SK-N-SH (cell line): ENCODE measurements around the gene GUCY1A1.

Source experiments
- CTCF ChIP-seq: fragments of 200-600 bp; sonication (generic); IDR thresholded peaks from 2 replicates; pipeline ENCODE4 v1.6.1; 2017; ENCODE audit warnings: antibody characterized with exemption, mild to moderate bottlenecking, moderate library complexity
- POLR2AphosphoS5 ChIP-seq: IDR thresholded peaks from 2 replicates; pipeline ENCODE4 v1.6.1; 2012; ENCODE audit warnings: low read depth, low read length

DNA sequence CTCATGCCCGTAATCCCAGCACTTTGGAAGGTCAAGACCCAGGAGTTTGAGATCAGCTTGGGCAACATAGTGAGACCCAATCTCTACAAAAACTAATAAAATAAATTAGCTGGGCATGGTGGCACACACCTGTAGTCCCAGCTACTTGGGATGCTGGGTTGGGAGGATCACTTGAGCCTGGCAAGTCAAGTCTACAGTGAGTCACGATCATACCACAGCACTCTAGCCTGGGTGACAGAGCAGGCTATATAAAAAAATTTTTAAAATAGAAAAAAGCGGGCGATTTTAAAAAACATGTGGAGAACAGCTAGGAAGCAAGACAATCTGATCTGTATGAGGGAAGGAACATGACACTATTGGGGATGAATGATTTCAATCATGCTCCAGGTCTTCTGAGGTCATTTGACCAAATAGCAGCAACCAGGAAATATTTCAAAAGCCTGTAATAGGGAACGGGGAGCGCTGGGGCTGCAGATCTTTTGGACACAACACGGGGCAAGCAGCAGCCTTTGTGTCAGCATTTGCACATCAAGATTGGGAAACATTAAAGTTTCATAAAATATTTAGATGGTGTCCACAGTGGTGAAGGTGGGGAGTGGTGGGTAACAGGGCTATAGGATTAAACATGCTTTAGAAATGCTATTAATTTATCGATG lies 48.3 kb upstream of the GUCY1A1 start:
- TF ChIP-seq POLR2AphosphoS5 (no peak), CTCF (no peak)
